ENCODE measurements around the gene EVA1C.
"Not testable (repeated sequence)": the region's sequence is repeated elsewhere in the genome, so short reads cannot be mapped to it uniquely, and the experiment has no call there.

EVA1C gene

GRCh38 chr21:32427958-32428623 lies 15.6 kb downstream of the EVA1C start:
- Histone ChIP-seq H3K27me3 (ENCODE audit: control insufficient read depth in 3 of 3, insufficient read depth in 3 of 3, low read depth in 1 of 3, low read length in 3 of 3) (peaks cover 0 to 21% (median 0%) of the 10 kb centered on the region in 3 experiments), H4K91ac (ENCODE audit: low read depth, low read length, poor library complexity) (no peak overlapping the region), H2BK15ac (ENCODE audit: low read length) (no peak overlapping the region), H3K14ac (ENCODE audit: low read length) (no peak overlapping the region), H4K8ac (ENCODE audit: low read depth, low read length) (no peak overlapping the region), H3K9me3 (replicated peaks in 1 of 2; ENCODE audit: control insufficient read depth in 2 of 2, insufficient read depth in 1 of 2, low read depth in 1 of 2, low read length in 2 of 2) (no peaks in the 10 kb centered on the region), H2BK120ac (ENCODE audit: low read depth, low read length) (no peak overlapping the region), H3K4me1 (ENCODE audit: control insufficient read depth in 2 of 2, insufficient read depth in 1 of 2, low read depth in 1 of 2, low read length in 2 of 2) (no peaks in the 10 kb centered on the region), H2BK5ac (ENCODE audit: low read length) (no peak overlapping the region), H2AK5ac (ENCODE audit: low read depth, low read length) (no peak overlapping the region), H3K4ac (ENCODE audit: low read length) (no peak overlapping the region), H3K36me3 (replicated peaks in 1 of 2; ENCODE audit: control insufficient read depth in 2 of 2, insufficient read depth in 2 of 2, low read length in 2 of 2) (no peaks in the 10 kb centered on the region), H3K23ac (ENCODE audit: low read depth, low read length, poor library complexity) (no peak overlapping the region), H3K4me3 (ENCODE audit: low read length in 2 of 2) (no peak overlapping the region), H3K4me2 (ENCODE audit: insufficient read depth, low read length, poor library complexity, severe bottlenecking) (no peak overlapping the region), H3K18ac (ENCODE audit: low read length) (no peak overlapping the region), H2BK12ac (ENCODE audit: low read length) (no peak overlapping the region), H2AFZ (ENCODE audit: low read length) (peak overlapping the region; percentile 18), H3K27ac (replicated peaks; ENCODE audit: low read length) (no peak overlapping the region), H3K9ac (ENCODE audit: low read depth, low read length, poor library complexity) (no peak overlapping the region), H3K79me1 (ENCODE audit: low read depth, low read length) (no peaks in the 10 kb centered on the region)
- no peak for DNase-seq (ENCODE audit: low spot score)
- no CpG with 5 or more reads among the region's 10 CpGs for WGBS, 2 donors (ENCODE audit: extremely low coverage in 2 of 2, insufficient read length in 2 of 2, insufficient replicate concordance in 1 of 2)

DNA sequence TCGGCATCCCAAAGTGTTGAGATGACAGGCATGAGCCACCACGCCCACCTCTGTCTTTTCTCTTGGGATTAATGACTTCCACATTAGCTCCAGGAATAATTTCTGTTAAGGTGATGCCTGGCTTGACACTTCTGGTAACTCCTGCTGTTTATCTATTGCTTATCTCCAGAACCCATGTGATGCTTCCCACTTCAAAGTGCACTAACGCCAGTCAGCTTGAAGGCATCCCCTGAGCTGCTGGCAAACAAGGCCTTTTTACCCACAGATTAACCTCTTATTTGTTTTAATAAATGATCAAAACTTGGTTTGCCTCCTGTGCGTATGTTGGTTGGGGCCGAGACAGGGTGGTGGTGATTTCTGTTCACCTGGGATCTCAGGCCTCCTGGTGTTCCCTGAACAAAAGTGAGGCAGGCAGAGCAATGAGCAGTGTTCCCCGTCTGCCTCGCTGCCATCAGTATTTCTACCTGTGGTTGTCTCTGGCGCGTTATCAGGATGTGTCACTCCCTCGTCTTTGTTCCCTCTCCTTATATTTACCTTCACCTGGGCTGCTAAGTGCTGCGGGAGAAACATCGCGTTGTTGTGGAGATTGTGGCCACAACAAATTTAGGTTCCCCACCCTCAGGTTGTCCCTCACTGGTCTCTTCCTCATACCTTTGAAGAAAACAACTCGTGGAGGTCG lies 20.6 kb downstream of the EVA1C start:
- WGBS, 2 donors (ENCODE audit: extremely low coverage in 2 of 2, insufficient read length in 2 of 2, insufficient replicate concordance in 1 of 2): no CpG with 5 or more reads among the region's 15 CpGs

GRCh38 chr21:32437729-32438128 lies 25.2 kb downstream of the EVA1C start:
- H2BK15ac ChIP-seq (ENCODE audit: low read length): no peak overlapping the region
- no peak overlapping the region for H3K4me2 ChIP-seq (ENCODE audit: insufficient read depth, low read length, poor library complexity, severe bottlenecking)
- no peaks in the 10 kb centered on the region for H3K9me3 ChIP-seq (replicated peaks in 1 of 2; ENCODE audit: control insufficient read depth in 2 of 2, insufficient read depth in 1 of 2, low read depth in 1 of 2, low read length in 2 of 2)
- no peak overlapping the region for H2AFZ ChIP-seq (ENCODE audit: low read length)
- no CpG with 5 or more reads among the region's 12 CpGs for WGBS, 2 donors (ENCODE audit: extremely low coverage in 2 of 2, insufficient read length in 2 of 2, insufficient replicate concordance in 1 of 2)
- H3K18ac ChIP-seq (ENCODE audit: low read length): no peak overlapping the region
- no peaks in the 10 kb centered on the region for H3K4me1 ChIP-seq (ENCODE audit: control insufficient read depth in 2 of 2, insufficient read depth in 1 of 2, low read depth in 1 of 2, low read length in 2 of 2)
- no peaks in the 10 kb centered on the region for H3K36me3 ChIP-seq (replicated peaks in 1 of 2; ENCODE audit: control insufficient read depth in 2 of 2, insufficient read depth in 2 of 2, low read length in 2 of 2)
- no peak overlapping the region for H3K27ac ChIP-seq (replicated peaks; ENCODE audit: low read length)
- no peaks in the 10 kb centered on the region for H3K79me1 ChIP-seq (ENCODE audit: low read depth, low read length)
- H3K23ac ChIP-seq (ENCODE audit: low read depth, low read length, poor library complexity): no peak overlapping the region
- no peak overlapping the region for H3K14ac ChIP-seq (ENCODE audit: low read length)
- H4K91ac ChIP-seq (ENCODE audit: low read depth, low read length, poor library complexity): no peak overlapping the region
- H2BK5ac ChIP-seq (ENCODE audit: low read length): no peak overlapping the region
- H2BK12ac ChIP-seq (ENCODE audit: low read length): no peak overlapping the region
- H3K4ac ChIP-seq (ENCODE audit: low read length): no peak overlapping the region
- no peak overlapping the region for H3K9ac ChIP-seq (ENCODE audit: low read depth, low read length, poor library complexity)
- no peak overlapping the region for H3K4me3 ChIP-seq (ENCODE audit: low read length in 2 of 2)
- no peak for DNase-seq (ENCODE audit: low spot score)
- H4K8ac ChIP-seq (ENCODE audit: low read depth, low read length): no peak overlapping the region
- peaks cover 0 to 6% (median 0%) of the 10 kb centered on the region in 3 experiments for H3K27me3 ChIP-seq (ENCODE audit: control insufficient read depth in 3 of 3, insufficient read depth in 3 of 3, low read depth in 1 of 3, low read length in 3 of 3)
- no peak overlapping the region for H2BK120ac ChIP-seq (ENCODE audit: low read depth, low read length)
- no peak overlapping the region for H2AK5ac ChIP-seq (ENCODE audit: low read depth, low read length)

More for the DNA sequence above, 20.6 kb downstream of the EVA1C start:
- not testable (repeated sequence) for H3K36me3 ChIP-seq (replicated peaks in 1 of 2; ENCODE audit: control insufficient read depth in 2 of 2, insufficient read depth in 2 of 2, low read length in 2 of 2); H4K91ac ChIP-seq (ENCODE audit: low read depth, low read length, poor library complexity); H2BK15ac ChIP-seq (ENCODE audit: low read length); H3K27me3 ChIP-seq (ENCODE audit: control insufficient read depth in 3 of 3, insufficient read depth in 3 of 3, low read depth in 1 of 3, low read length in 3 of 3); DNase-seq (ENCODE audit: low spot score); H3K79me1 ChIP-seq (ENCODE audit: low read depth, low read length); H3K4me1 ChIP-seq (ENCODE audit: control insufficient read depth in 2 of 2, insufficient read depth in 1 of 2, low read depth in 1 of 2, low read length in 2 of 2); H2AFZ ChIP-seq (ENCODE audit: low read length); H3K23ac ChIP-seq (ENCODE audit: low read depth, low read length, poor library complexity); H2BK120ac ChIP-seq (ENCODE audit: low read depth, low read length); H4K8ac ChIP-seq (ENCODE audit: low read depth, low read length); H2BK12ac ChIP-seq (ENCODE audit: low read length); H3K4me3 ChIP-seq (ENCODE audit: low read length in 2 of 2); H3K9ac ChIP-seq (ENCODE audit: low read depth, low read length, poor library complexity); H2AK5ac ChIP-seq (ENCODE audit: low read depth, low read length); H3K9me3 ChIP-seq (replicated peaks in 1 of 2; ENCODE audit: control insufficient read depth in 2 of 2, insufficient read depth in 1 of 2, low read depth in 1 of 2, low read length in 2 of 2); H3K18ac ChIP-seq (ENCODE audit: low read length); H2BK5ac ChIP-seq (ENCODE audit: low read length); H3K14ac ChIP-seq (ENCODE audit: low read length); H3K27ac ChIP-seq (replicated peaks; ENCODE audit: low read length); H3K4me2 ChIP-seq (ENCODE audit: insufficient read depth, low read length, poor library complexity, severe bottlenecking); H3K4ac ChIP-seq (ENCODE audit: low read length)

GRCh38 chr21:32442566-32443318 lies 30.2 kb downstream of the EVA1C start:
- H3K18ac ChIP-seq (ENCODE audit: low read length): no peak overlapping the region

More at GRCh38 chr21:32442566-32443318, 30.2 kb downstream of the EVA1C start:
- Histone ChIP-seq H3K4me3 (ENCODE audit: low read length in 2 of 2) (no peak overlapping the region), H4K8ac (ENCODE audit: low read depth, low read length) (no peak overlapping the region), H4K91ac (ENCODE audit: low read depth, low read length, poor library complexity) (no peak overlapping the region), H3K27ac (replicated peaks; ENCODE audit: low read length) (no peak overlapping the region), H3K4me2 (ENCODE audit: insufficient read depth, low read length, poor library complexity, severe bottlenecking) (no peak overlapping the region), H2AFZ (ENCODE audit: low read length) (no peak overlapping the region), H2BK5ac (ENCODE audit: low read length) (no peak overlapping the region), H3K23ac (ENCODE audit: low read depth, low read length, poor library complexity) (no peak overlapping the region), H2BK12ac (ENCODE audit: low read length) (no peak overlapping the region), H3K36me3 (replicated peaks in 1 of 2; ENCODE audit: control insufficient read depth in 2 of 2, insufficient read depth in 2 of 2, low read length in 2 of 2) (no peaks in the 10 kb centered on the region), H3K9me3 (replicated peaks in 1 of 2; ENCODE audit: control insufficient read depth in 2 of 2, insufficient read depth in 1 of 2, low read depth in 1 of 2, low read length in 2 of 2) (no peaks in the 10 kb centered on the region), H3K9ac (ENCODE audit: low read depth, low read length, poor library complexity) (no peak overlapping the region), H3K4me1 (ENCODE audit: control insufficient read depth in 2 of 2, insufficient read depth in 1 of 2, low read depth in 1 of 2, low read length in 2 of 2) (no peaks in the 10 kb centered on the region), H2BK120ac (ENCODE audit: low read depth, low read length) (no peak overlapping the region), H3K4ac (ENCODE audit: low read length) (no peak overlapping the region), H2BK15ac (ENCODE audit: low read length) (no peak overlapping the region), H3K79me1 (ENCODE audit: low read depth, low read length) (no peaks in the 10 kb centered on the region), H3K27me3 (ENCODE audit: control insufficient read depth in 3 of 3, insufficient read depth in 3 of 3, low read depth in 1 of 3, low read length in 3 of 3) (peaks cover 0 to 6% (median 0%) of the 10 kb centered on the region in 3 experiments), H2AK5ac (ENCODE audit: low read depth, low read length) (no peak overlapping the region), H3K14ac (ENCODE audit: low read length) (no peak overlapping the region)
- no peak for DNase-seq (ENCODE audit: low spot score)
- no CpG with 5 or more reads among the region's 8 CpGs for WGBS, 2 donors (ENCODE audit: extremely low coverage in 2 of 2, insufficient read length in 2 of 2, insufficient replicate concordance in 1 of 2)
